T-cell (primary cell): ENCODE results near the gene RRAGB. TPM values are rescaled to one million over a fixed set of nuclear protein-coding genes. Genes with fewer than 3 reads are reported as not detected.
A peak's percentile ranks its signal among the peaks of the same experiment; 100 is the strongest.

Source experiments
- ATAC-seq, 4 experiments: fragments of 200-7000 bp in 3 of 4; fragments of 150-1000 bp in 1 of 4; cut with Tn5 transposase; replicated peaks in 1 of 4; 1 replicate in 3 of 4; 2 replicates in 1 of 4; pipeline ENCODE4 v1.10.0; 2021; ENCODE audit warnings: moderate library complexity in 3 of 4, mild to moderate bottlenecking in 2 of 4, moderate number of reproducible peaks in 1 of 4
- CTCF ChIA-PET, 2 donors: fragments of 300-600 bp; sonication (Branson Sonifier 250); formaldehyde crosslinking; loops; one replicate each; lab custom pipeline; 2022; ENCODE audit warnings: antibody characterized with exemption in 2 of 2; lab: Charles Lee
- POLR2A ChIA-PET, 2 donors: fragments of 300-600 bp; sonication (Branson Sonifier 250); formaldehyde crosslinking; loops; one replicate each; lab custom pipeline; 2022; ENCODE audit warnings: antibody characterized with exemption in 2 of 2; lab: Charles Lee
- DNase-seq, 35 experiments: peaks; one replicate each; pipeline versions ENCODE4 v3.0.0 to v3.0.0-alpha.2; 2013 to 2023
- H3K27ac ChIP-seq: one replicate; pipeline ENCODE4 v1.5.1; 2013; ENCODE audit warnings: low read length
- H3K27me3 ChIP-seq, 2 experiments: replicated peaks in 1 of 2; 1 replicate in 1 of 2; 2 replicates in 1 of 2; pipeline versions ENCODE4 v1.6.1 to v1.7.0; 2013; ENCODE audit warnings: low read length in 1 of 2, mixed read lengths in 1 of 2; ENCODE audit not compliant: control insufficient read depth in 2 of 2, insufficient read depth in 2 of 2; ENCODE audit errors: extremely low read depth in 1 of 2
- H3K36me3 ChIP-seq, 2 donors: 1 replicate in 1 of 2; 2 replicates in 1 of 2; pipeline versions ENCODE4 v1.6.1 to v1.7.0; 2013; ENCODE audit warnings: low read length in 1 of 2; ENCODE audit not compliant: control insufficient read depth in 2 of 2, insufficient read depth in 1 of 2; ENCODE audit errors: extremely low read depth in 1 of 2
- H3K4me1 ChIP-seq, 2 experiments: 1 replicate in 1 of 2; 2 replicates in 1 of 2; pipeline versions ENCODE4 v1.6.1 to v1.7.0; 2013; ENCODE audit warnings: low read length in 2 of 2, mixed read lengths in 1 of 2; ENCODE audit not compliant: insufficient read depth in 2 of 2, control insufficient read depth in 1 of 2; ENCODE audit errors: extremely low read depth in 1 of 2
- H3K4me3 ChIP-seq, 2 donors: 1 replicate in 1 of 2; 2 replicates in 1 of 2; pipeline versions ENCODE4 v1.5.1 to v1.7.0; 2013; ENCODE audit warnings: mild to moderate bottlenecking in 2 of 2, low read length in 1 of 2, moderate library complexity in 1 of 2; ENCODE audit not compliant: control insufficient read depth in 1 of 2; ENCODE audit errors: extremely low read depth in 1 of 2
- H3K9me3 ChIP-seq: 2 replicates; pipeline ENCODE4 v1.7.0; 2013
- H3K27ac Mint-ChIP-seq, 2 donors: one replicate each; pipeline ENCODE4 v1.8.0; 2020 to 2021; ENCODE audit warnings: mild to moderate bottlenecking in 2 of 2, mixed read lengths in 2 of 2
- H3K27me3 Mint-ChIP-seq, 2 donors: one replicate each; pipeline ENCODE4 v1.8.0; 2021 to 2022; ENCODE audit warnings: mixed read lengths in 2 of 2
- H3K36me3 Mint-ChIP-seq: one replicate; pipeline ENCODE4 v1.8.0; 2021; ENCODE audit warnings: mixed read lengths
- H3K4me1 Mint-ChIP-seq, 3 donors: one replicate each; pipeline ENCODE4 v1.8.0; 2020 to 2022; ENCODE audit warnings: mixed read lengths in 3 of 3, mild to moderate bottlenecking in 1 of 3
- H3K4me3 Mint-ChIP-seq, 3 donors: one replicate each; pipeline ENCODE4 v1.8.0; 2020 to 2022; ENCODE audit warnings: mild to moderate bottlenecking in 3 of 3, mixed read lengths in 3 of 3, moderate library complexity in 3 of 3
- H3K9me3 Mint-ChIP-seq, 3 donors: one replicate each; pipeline ENCODE4 v1.8.0; 2020 to 2022; ENCODE audit warnings: mixed read lengths in 3 of 3
- WGBS: methylation state at CpG from one replicate; pipeline ENCODE4 v1.1.5; 2013; ENCODE audit warnings: missing lambda C conversion rate; ENCODE audit not compliant: insufficient coverage; 5-methylcytosine and 5-hydroxymethylcytosine counted together
- total RNA-seq, 35 experiments: library from RNA in 6 of 35; stranded (reverse) in 6 of 35; fragments of 120-200 nt in 1 of 35; gene quantifications; one replicate each; pipeline versions ENCODE4 v1.2.1 to v1.2.4 and lab custom pipeline; 2013 to 2026

The RRAGB gene
- total RNA-seq, 5 donors from 2014 or later (not counting 1 experiment from before 2014, with no cell fraction given) = 8.4 to 13.8 (median 11.8) TPM

DNA sequence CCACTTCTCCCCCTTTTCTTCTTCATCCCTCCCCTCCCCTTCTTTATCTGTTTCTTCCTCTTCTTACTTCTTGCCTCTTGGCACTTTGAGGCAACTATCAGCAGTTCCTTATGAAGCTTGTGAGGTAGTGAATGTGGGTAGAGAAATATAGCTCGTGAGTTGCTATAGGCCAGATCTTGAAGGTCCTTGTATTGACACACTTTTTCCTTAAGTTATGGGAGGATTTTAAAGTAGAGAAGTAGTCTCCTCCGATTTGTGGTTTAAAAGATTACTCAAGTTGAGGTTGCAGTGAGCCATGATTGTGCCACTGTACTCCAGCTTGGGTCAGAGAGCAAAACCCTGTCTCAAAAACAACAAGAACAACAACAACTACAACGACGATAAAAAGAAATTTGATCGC is 3.4 kb upstream of the RRAGB start:
- H3K9me3 ChIP-seq = peaks cover 2% of the 10 kb centered on the region
- H3K36me3 ChIP-seq = no peaks in the 10 kb centered on the region
- no peak for ATAC-seq
- no peak overlapping the region for H3K27ac ChIP-seq
- DNase-seq = no peak
- Mint-ChIP-seq H3K36me3 (no peaks in the 10 kb centered on the region), H3K4me1 (peaks cover 9 to 15% (median 15%) of the 10 kb centered on the region in 3 donors), H3K27me3 (peaks cover 0 to 5% of the 10 kb centered on the region in 2 donors), H3K9me3 (no peaks in the 10 kb centered on the region), H3K27ac (peak overlapping the region in 1 of 2 donors; percentile 43), H3K4me3 (no peak overlapping the region)
- no peaks in the 10 kb centered on the region for H3K27me3 ChIP-seq
- H3K4me3 ChIP-seq = no peak overlapping the region
- no CpG with 5 or more reads among the region's 5 CpGs for WGBS
- peaks cover 4 to 14% of the 10 kb centered on the region in 2 experiments for H3K4me1 ChIP-seq
- POLR2A ChIA-PET = no interaction called here
- CTCF ChIA-PET = interaction anchor here in 1 of 2 donors (0.7 kb wide), 1 partner anchor 10 kb away, joined by 3 read pairs; no protein-coding TSS in a partner anchor

- Histone ChIP-seq H3K9me3 (no peaks in the 10 kb centered on the region), H3K4me3 (no peak overlapping the region), H3K27me3 (no peaks in the 10 kb centered on the region), H3K27ac (no peak overlapping the region), H3K36me3 (peaks cover 0 to 2% of the 10 kb centered on the region in 2 donors), H3K4me1 (peaks cover 7 to 14% of the 10 kb centered on the region in 2 experiments)
- Mint-ChIP-seq H3K27me3 (peaks cover 0 to 5% of the 10 kb centered on the region in 2 donors), H3K4me3 (no peak overlapping the region), H3K27ac (peak overlapping the region in 1 of 2 donors; percentile 55), H3K4me1 (peaks cover 9 to 25% (median 21%) of the 10 kb centered on the region in 3 donors), H3K36me3 (peaks cover 4% of the 10 kb centered on the region), H3K9me3 (no peaks in the 10 kb centered on the region)
- ATAC-seq (no peak), DNase-seq (no peak)
- POLR2A ChIA-PET = no interaction called here
- no CpG with 5 or more reads among the region's 7 CpGs for WGBS
- CTCF ChIA-PET = no interaction called here
These were observed 1.7 kb upstream of the RRAGB start for GRCh38 chrX:55715847-55716246.

DNA sequence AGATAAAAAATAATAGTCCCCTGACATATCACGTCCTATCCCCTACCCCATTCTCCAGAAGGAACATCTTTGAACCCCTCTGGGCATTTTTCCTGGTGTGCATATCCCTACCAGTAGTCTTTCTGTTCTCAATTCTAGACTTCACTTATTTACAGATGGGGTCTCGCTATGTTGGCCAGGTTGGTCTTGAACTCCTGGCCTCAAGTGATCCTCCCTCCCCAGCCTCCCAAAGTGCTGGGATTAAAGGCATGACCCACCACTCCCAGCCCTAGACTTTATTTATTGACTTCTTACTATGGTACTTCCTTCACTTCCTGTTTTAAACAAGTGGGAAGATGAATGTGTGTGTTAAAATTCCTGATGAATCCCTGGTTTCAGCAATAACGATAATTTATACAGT is 612 bp upstream of the RRAGB start:
- Mint-ChIP-seq H3K27ac (peak overlapping the region; percentile 90 to 94), H3K36me3 (peaks cover 15% of the 10 kb centered on the region), H3K27me3 (peaks cover 0 to 5% of the 10 kb centered on the region in 2 donors), H3K4me1 (peaks cover 20 to 33% (median 31%) of the 10 kb centered on the region in 3 donors), H3K4me3 (peak overlapping the region; percentile 72 to 84 (median 83)), H3K9me3 (no peaks in the 10 kb centered on the region)
- Histone ChIP-seq H3K27me3 (no peaks in the 10 kb centered on the region), H3K27ac (peak overlapping the region; percentile 90), H3K9me3 (no peaks in the 10 kb centered on the region), H3K4me3 (peak overlapping the region in 1 of 2 donors; percentile 78), H3K36me3 (peaks cover 0 to 2% of the 10 kb centered on the region in 2 donors), H3K4me1 (peaks cover 7 to 14% of the 10 kb centered on the region in 2 experiments)
- WGBS = no CpG with 5 or more reads among the region's 3 CpGs
- ChIA-PET POLR2A (interaction anchor here in 1 of 2 donors (1.2 kb wide), 1 partner anchor 265 kb away, joined by 3 read pairs; the partner anchor contains the start of gene MAGEH1), CTCF (interaction anchor here in 1 of 2 donors (1.0 to 1.4 kb wide), 5 partner anchors 192 to 1673 kb away, joined by 4 to 18 read pairs (median 7); partner anchors contain the start of genes MAGEH1, NBDY, PHF8 and USP51)
- DNase-seq = no peak
- ATAC-seq = no peak

DNA sequence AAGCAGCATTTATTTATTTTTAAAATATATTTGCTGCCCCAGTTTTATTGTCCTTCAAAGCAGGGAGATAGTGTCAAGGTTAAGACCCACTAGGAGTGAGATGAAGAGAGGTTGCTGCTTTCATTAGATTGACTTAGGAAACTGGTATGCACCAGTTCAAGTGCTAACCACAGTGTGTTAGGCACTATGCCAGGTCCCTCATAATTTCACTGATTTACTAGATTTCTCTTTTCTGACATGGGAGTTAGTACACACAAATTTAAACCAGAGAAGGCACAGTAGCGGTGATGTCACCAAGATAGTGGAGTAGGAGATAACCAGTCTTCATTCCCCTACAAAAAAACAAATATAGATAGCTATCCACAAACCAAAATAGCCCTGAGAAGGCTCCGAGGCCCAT is 14.3 kb downstream of the RRAGB start:
- DNase-seq (no peak), ATAC-seq (no peak)
- peaks cover 5 to 22% of the 10 kb centered on the region in 2 donors for H3K36me3 ChIP-seq
- peaks cover 0 to 21% (median 6%) of the 10 kb centered on the region in 3 donors for H3K4me1 Mint-ChIP-seq
- H3K27me3 ChIP-seq = no peaks in the 10 kb centered on the region
- peaks cover 0 to 4% of the 10 kb centered on the region in 2 donors for H3K27me3 Mint-ChIP-seq
- ChIA-PET POLR2A (no interaction called here), CTCF (interaction anchor here in 1 of 2 donors (0.7 kb wide), 1 partner anchor 29 kb away, joined by 3 read pairs; no protein-coding TSS in a partner anchor)
- no peak overlapping the region for H3K27ac ChIP-seq
- H3K9me3 Mint-ChIP-seq = peaks cover 0 to 13% (median 0%) of the 10 kb centered on the region in 3 donors
- H3K36me3 Mint-ChIP-seq = peaks cover 67% of the 10 kb centered on the region
- no peaks in the 10 kb centered on the region for H3K9me3 ChIP-seq
- H3K4me3 Mint-ChIP-seq = no peak overlapping the region
- H3K4me1 ChIP-seq = no peaks in the 10 kb centered on the region
- WGBS = no CpG with 5 or more reads among the region's 2 CpGs
- no peak overlapping the region for H3K4me3 ChIP-seq
- no peak overlapping the region for H3K27ac Mint-ChIP-seq

DNA sequence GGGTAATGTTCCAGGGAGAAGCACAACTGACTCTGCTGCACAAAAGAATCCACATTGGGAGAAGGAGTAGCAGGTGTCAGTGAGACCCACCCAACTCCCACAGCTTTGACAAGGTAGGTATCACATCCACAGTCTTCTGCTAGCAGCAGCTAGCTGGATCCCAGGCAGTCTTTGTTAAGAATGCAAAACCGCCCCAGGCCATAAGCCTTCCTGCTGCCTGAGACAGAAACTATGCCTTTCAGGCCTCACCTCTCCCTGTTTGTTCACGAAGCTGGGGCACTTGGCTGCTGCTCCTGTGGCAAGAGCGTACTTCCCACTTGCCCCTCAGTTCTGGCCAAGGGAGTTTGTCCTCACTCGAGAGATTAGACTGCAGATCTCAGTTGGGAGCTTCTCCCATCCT is 21.4 kb downstream of the RRAGB start:
- ChIA-PET POLR2A (no interaction called here), CTCF (no interaction called here)
- Mint-ChIP-seq H3K27ac (no peak overlapping the region), H3K4me1 (peaks cover 0 to 7% (median 0%) of the 10 kb centered on the region in 3 donors), H3K4me3 (no peak overlapping the region), H3K9me3 (peaks cover 0 to 13% (median 0%) of the 10 kb centered on the region in 3 donors), H3K36me3 (peaks cover 63% of the 10 kb centered on the region), H3K27me3 (no peaks in the 10 kb centered on the region)
- WGBS = 100% methylated on average over 2 of the region's 4 CpGs
- Histone ChIP-seq H3K4me1 (no peaks in the 10 kb centered on the region), H3K27me3 (no peaks in the 10 kb centered on the region), H3K27ac (no peak overlapping the region), H3K4me3 (no peak overlapping the region), H3K36me3 (peaks cover 2 to 26% of the 10 kb centered on the region in 2 donors), H3K9me3 (no peaks in the 10 kb centered on the region)
- DNase-seq = no peak
- ATAC-seq = no peak

DNA sequence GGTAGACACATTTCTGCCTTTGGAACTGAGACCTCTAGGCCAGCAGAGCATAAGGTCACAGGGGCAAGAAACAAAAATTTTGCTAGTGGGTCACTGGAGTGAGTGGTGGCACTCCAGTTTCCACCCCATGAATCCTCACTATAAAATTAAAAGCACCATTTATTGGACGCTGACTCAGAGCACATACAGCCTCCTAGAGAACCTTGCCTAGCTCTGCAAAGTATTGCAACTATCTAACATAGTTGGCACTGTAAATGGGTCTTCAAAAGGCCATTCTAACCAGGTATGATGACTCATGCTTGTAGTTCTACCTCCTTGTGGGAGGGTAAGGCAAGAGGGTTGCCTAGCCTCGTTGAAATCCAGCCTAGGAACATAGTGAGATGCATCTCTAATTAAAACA is 25.1 kb downstream of the RRAGB start:
- Mint-ChIP-seq H3K4me1 (no peaks in the 10 kb centered on the region), H3K4me3 (no peak overlapping the region), H3K9me3 (no peaks in the 10 kb centered on the region), H3K27ac (no peak overlapping the region), H3K27me3 (no peaks in the 10 kb centered on the region), H3K36me3 (peaks cover 54% of the 10 kb centered on the region)
- Histone ChIP-seq H3K27ac (no peak overlapping the region), H3K4me3 (no peak overlapping the region), H3K27me3 (no peaks in the 10 kb centered on the region), H3K9me3 (no peaks in the 10 kb centered on the region), H3K4me1 (no peaks in the 10 kb centered on the region), H3K36me3 (peaks cover 2 to 24% of the 10 kb centered on the region in 2 donors)
- POLR2A ChIA-PET = no interaction called here
- CTCF ChIA-PET = interaction anchor here in 1 of 2 donors (0.7 kb wide), 1 partner anchor 437 kb away, joined by 3 read pairs; no protein-coding TSS in a partner anchor
- ATAC-seq = no peak
- no peak for DNase-seq
- no CpG with 5 or more reads among the region's 2 CpGs for whole genome bisulfite sequencing
